Panc1 (cell line): ENCODE results near the gene SLC10A1. TPM values are rescaled to one million over a fixed set of nuclear protein-coding genes. Genes with fewer than 3 reads are reported as not detected.

Experiments used
- ATAC-seq: fragments of 200-7000 bp; cut with Tn5 transposase; 2 replicates; pipeline ENCODE4 v1.9.1; 2020; ENCODE audit warnings: mild to moderate bottlenecking, moderate library complexity
- BruUV-seq: library from RNA; stranded (reverse); fragments of 400-500 nt; replicated peaks from 2 replicates; lab custom pipeline; 2021; lab: Mats Ljungman, UMichigan
- CTCF ChIA-PET: fragments of 300-600 bp; sonication (Branson Sonifier 250); formaldehyde crosslinking; loops from one replicate; lab custom pipeline; 2022; ENCODE audit warnings: antibody characterized with exemption; lab: Charles Lee
- POLR2A ChIA-PET: fragments of 300-600 bp; sonication (Branson Sonifier 250); formaldehyde crosslinking; loops from one replicate; lab custom pipeline; 2022; ENCODE audit warnings: antibody characterized with exemption; lab: Charles Lee
- DNase-seq: peaks from one replicate; pipeline ENCODE4 v3.0.0-alpha.2; 2010; ENCODE audit warnings: low read depth, low spot score
- H3K27ac ChIP-seq: 2 replicates; pipeline ENCODE4 v1.5.1; 2011; ENCODE audit warnings: mild to moderate bottlenecking, low read length, inconsistent platforms
- H3K27me3 ChIP-seq: fragments of 200-500 bp; sonication (Bioruptor generic); 2 replicates; pipeline ENCODE4 v1.6.0; 2014; ENCODE audit warnings: low read length, inconsistent platforms; ENCODE audit not compliant: control insufficient read depth, insufficient read depth
- H3K36me3 ChIP-seq: fragments of 200-500 bp; sonication (Bioruptor generic); 2 replicates; pipeline ENCODE4 v1.5.1; 2014; ENCODE audit warnings: inconsistent platforms, mild to moderate bottlenecking, low read length, moderate library complexity; ENCODE audit not compliant: control insufficient read depth, insufficient read depth
- H3K4me1 ChIP-seq: 2 replicates; pipeline ENCODE4 v1.5.1; 2011; ENCODE audit warnings: inconsistent platforms, mild to moderate bottlenecking, low read length, moderate library complexity; ENCODE audit not compliant: control insufficient read depth, insufficient read depth
- H3K4me3 ChIP-seq, 2 experiments: 2 replicates each; pipeline ENCODE4 v1.5.1; 2011 to 2012; ENCODE audit warnings: low read depth in 2 of 2, low read length in 2 of 2, mild to moderate bottlenecking in 2 of 2, inconsistent platforms in 1 of 2, moderate library complexity in 1 of 2
- H3K9me3 ChIP-seq: fragments of 200-500 bp; sonication (Bioruptor generic); 2 replicates; pipeline ENCODE4 v1.5.1; 2014; ENCODE audit warnings: low read depth, mild to moderate bottlenecking, inconsistent platforms, low read length, moderate library complexity; ENCODE audit not compliant: control insufficient read depth, insufficient read depth
- POLR2AphosphoS5 ChIP-seq: IDR thresholded peaks from 2 replicates; pipeline ENCODE4 v1.6.1; 2012; ENCODE audit warnings: mild to moderate bottlenecking, low read depth, low read length, moderate library complexity
- REST ChIP-seq, 2 experiments: IDR thresholded peaks; 2 replicates each; pipeline ENCODE4 v1.6.1; 2011 to 2012; ENCODE audit warnings: low read depth in 2 of 2, control low read depth in 1 of 2, low read length in 1 of 2, mild to moderate bottlenecking in 1 of 2, moderate library complexity in 1 of 2; ENCODE audit not compliant: insufficient read depth in 1 of 2
- SIN3A ChIP-seq: IDR thresholded peaks from 2 replicates; pipeline ENCODE4 v1.6.1; 2012; ENCODE audit warnings: low read depth, mild to moderate bottlenecking, low read length, moderate library complexity, borderline replicate concordance; ENCODE audit not compliant: insufficient read depth
- TCF7L2 ChIP-seq: IDR thresholded peaks from 2 replicates; pipeline ENCODE4 v1.6.1; 2011; ENCODE audit warnings: mild to moderate bottlenecking, low read depth, low read length, inconsistent platforms
- in situ Hi-C: cut with HindIII; loops from 2 replicates; pipeline ENCODE4 v1.10.0; 2016; ENCODE audit warnings: low sequenced_read_pairs, low pct_unique_long_range_greater_than_20kb
- intact Hi-C: fragments of 100-400 bp; cut with micrococcal nuclease; formaldehyde crosslinking; loops from one replicate; pipeline ENCODE4 v1.10.0; 2022; ENCODE audit not compliant: unreplicated experiment
- total RNA-seq: library from RNA; stranded (reverse); gene quantifications from one replicate; pipeline ENCODE4 v1.2.1, GENCODE V29; 2021; ENCODE audit not compliant: unreplicated experiment
- TF ChIP-seq, protein P1 (sequence below): fragments of 450-650 bp; IDR thresholded peaks from 2 replicates; pipeline ENCODE4 v1.5.1; 2017; ENCODE audit warnings: mild to moderate bottlenecking

SLC10A1 gene
- total RNA-seq, 1 experiment from 2014 or later = not detected

DNA sequence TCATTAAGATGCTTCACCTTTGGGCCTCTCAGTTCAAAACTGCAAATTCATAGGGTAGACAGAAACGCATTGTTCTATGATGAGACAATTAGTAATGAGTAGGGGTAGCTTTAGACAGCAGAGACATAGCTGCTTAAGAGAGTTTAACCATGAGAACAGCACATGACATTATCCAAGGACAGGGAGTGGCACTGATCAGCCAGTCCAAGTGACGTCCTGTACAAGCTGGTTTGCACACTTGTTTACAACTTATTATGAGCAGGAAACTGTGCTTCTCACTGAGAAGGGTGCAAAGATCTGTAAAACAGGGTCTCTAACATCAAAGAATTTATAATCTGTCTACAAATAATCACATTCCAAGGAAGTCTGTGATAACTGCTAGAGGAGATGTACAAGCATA, 41.3 kb downstream of the SLC10A1 start:
- ATAC-seq (no peak), DNase-seq (no peak)
- Histone ChIP-seq H3K4me3 (no peak overlapping the region), H3K4me1 (no peaks in the 10 kb centered on the region), H3K27me3 (no peaks in the 10 kb centered on the region), H3K27ac (no peak overlapping the region), H3K36me3 (no peaks in the 10 kb centered on the region), H3K9me3 (no peaks in the 10 kb centered on the region)
- ChIA-PET POLR2A (no interaction called here), CTCF (no interaction called here)
- BruUV-seq = no TSS peak
- TF ChIP-seq SIN3A (no peak), TCF7L2 (no peak), REST (IDR thresholded peaks at IDR 0.05; ENCODE audit: insufficient read depth in 1 of 2, low read depth in 2 of 2, low read length in 1 of 2) (no peak), POLR2AphosphoS5 (no peak)
- TF ChIP-seq, protein P1, sequence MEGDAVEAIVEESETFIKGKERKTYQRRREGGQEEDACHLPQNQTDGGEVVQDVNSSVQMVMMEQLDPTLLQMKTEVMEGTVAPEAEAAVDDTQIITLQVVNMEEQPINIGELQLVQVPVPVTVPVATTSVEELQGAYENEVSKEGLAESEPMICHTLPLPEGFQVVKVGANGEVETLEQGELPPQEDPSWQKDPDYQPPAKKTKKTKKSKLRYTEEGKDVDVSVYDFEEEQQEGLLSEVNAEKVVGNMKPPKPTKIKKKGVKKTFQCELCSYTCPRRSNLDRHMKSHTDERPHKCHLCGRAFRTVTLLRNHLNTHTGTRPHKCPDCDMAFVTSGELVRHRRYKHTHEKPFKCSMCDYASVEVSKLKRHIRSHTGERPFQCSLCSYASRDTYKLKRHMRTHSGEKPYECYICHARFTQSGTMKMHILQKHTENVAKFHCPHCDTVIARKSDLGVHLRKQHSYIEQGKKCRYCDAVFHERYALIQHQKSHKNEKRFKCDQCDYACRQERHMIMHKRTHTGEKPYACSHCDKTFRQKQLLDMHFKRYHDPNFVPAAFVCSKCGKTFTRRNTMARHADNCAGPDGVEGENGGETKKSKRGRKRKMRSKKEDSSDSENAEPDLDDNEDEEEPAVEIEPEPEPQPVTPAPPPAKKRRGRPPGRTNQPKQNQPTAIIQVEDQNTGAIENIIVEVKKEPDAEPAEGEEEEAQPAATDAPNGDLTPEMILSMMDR = no peak
- intact Hi-C loops (no loop called here), in situ Hi-C loops (no loop called here)

GRCh38 chr14:69755296-69755695, 41.7 kb downstream of the SLC10A1 start:
- intact Hi-C loops (no loop called here), in situ Hi-C loops (no loop called here)
- Histone ChIP-seq H3K9me3 (no peaks in the 10 kb centered on the region), H3K27ac (no peak overlapping the region), H3K4me1 (no peaks in the 10 kb centered on the region), H3K36me3 (no peaks in the 10 kb centered on the region), H3K27me3 (no peaks in the 10 kb centered on the region), H3K4me3 (no peak overlapping the region)
- BruUV-seq = no TSS peak
- ChIA-PET POLR2A (no interaction called here), CTCF (no interaction called here)
- DNase-seq = no peak
- ATAC-seq = no peak
- TF ChIP-seq REST (IDR thresholded peaks at IDR 0.05; ENCODE audit: insufficient read depth in 1 of 2, low read depth in 2 of 2, low read length in 1 of 2) (no peak), POLR2AphosphoS5 (no peak), TCF7L2 (no peak), SIN3A (no peak)
- TF ChIP-seq, protein P1 = no peak
